A549 (cell line): ENCODE data around the gene NGRN. TPM values are rescaled to one million over a fixed set of nuclear protein-coding genes. Genes with fewer than 3 reads are reported as not detected.

ENCODE experiments used
- ATAC-seq, 2 experiments: fragments of 200-7000 bp in 1 of 2; fragments of >200 bp in 1 of 2; cut with Nextera tagmentation in 1 of 2; cut with Tn5 transposase in 1 of 2; 3 replicates each; pipeline versions ENCODE4 v1.8.0 to v1.9.1; 2018 to 2020; ENCODE audit warnings: mild to moderate bottlenecking in 1 of 2, moderate library complexity in 1 of 2
- CTCF ChIA-PET: fragments of 300-600 bp; sonication (Branson Sonifier 250); formaldehyde crosslinking; extraction: SDS; loops from one replicate; lab custom pipeline; 2021; ENCODE audit warnings: antibody characterized with exemption, inconsistent platforms; lab: Yijun Ruan, JAX
- POLR2A ChIA-PET: fragments of 350-600 bp; formaldehyde crosslinking; extraction: SDS; loops from one replicate; lab custom pipeline; 2021; ENCODE audit warnings: antibody characterized with exemption, inconsistent platforms; lab: Yijun Ruan, JAX
- DNase-seq, 2 experiments: peaks; one replicate each; pipeline versions ENCODE4 v3.0.0 to v3.0.0-alpha.2; 2011 to 2016; ENCODE audit warnings: low read depth in 1 of 2, low spot score in 1 of 2
- FAIRE-seq: peaks from 2 replicates; lab custom pipeline; 2011; peaks lifted over from hg19 to GRCh38; lab: Jason Lieb, UNC
- H3K27ac ChIP-seq, 2 experiments: fragments of >200 bp; sonication (Bioruptor Twin); formaldehyde crosslinking; 3 replicates each; pipeline ENCODE4 v1.5.1; 2016 to 2017
- H3K4me1 ChIP-seq: fragments of >200 bp; sonication (Bioruptor Twin); formaldehyde crosslinking; 3 replicates; pipeline ENCODE4 v1.6.1; 2016
- H3K4me2 ChIP-seq: fragments of >200 bp; sonication (Bioruptor Twin); formaldehyde crosslinking; 3 replicates; pipeline ENCODE4 v1.6.1; 2016
- H3K4me3 ChIP-seq: fragments of >200 bp; sonication (Bioruptor Twin); formaldehyde crosslinking; 3 replicates; pipeline ENCODE4 v1.5.1; 2016
- H3K9me3 ChIP-seq: fragments of >200 bp; sonication (Bioruptor Twin); formaldehyde crosslinking; 3 replicates; pipeline ENCODE4 v1.6.1; 2016
- CTCF ChIP-seq: fragments of >200 bp; sonication (Bioruptor Twin); formaldehyde crosslinking; IDR thresholded peaks from 3 replicates; pipeline ENCODE4 v1.5.1; 2016
- ELK1 ChIP-seq: fragments of 150-350 bp; IDR thresholded peaks from 2 replicates; pipeline ENCODE4 v1.6.1; 2014; ENCODE audit warnings: low read depth, mild to moderate bottlenecking, low read length
- EP300 ChIP-seq, 2 experiments: fragments of >200 bp; sonication (Bioruptor Twin); formaldehyde crosslinking; IDR thresholded peaks; 2 replicates in 1 of 2; 3 replicates in 1 of 2; pipeline ENCODE4 v1.6.1; 2016 to 2017
- HES2 ChIP-seq: fragments of >200 bp; sonication (Bioruptor Twin); formaldehyde crosslinking; IDR thresholded peaks from 2 replicates; pipeline ENCODE4 v1.6.1; 2016
- HEYL ChIP-seq: fragments of 250-450 bp; sonication (Bioruptor Pico); IDR thresholded peaks from 2 replicates; pipeline ENCODE4 v1.8.0; 2021; ENCODE audit warnings: mild to moderate bottlenecking, moderate library complexity
- HOXB13 ChIP-seq: fragments of 250-450 bp; sonication (Bioruptor Pico); IDR thresholded peaks from 2 replicates; pipeline ENCODE4 v1.5.0; 2020; ENCODE audit warnings: low read depth, mild to moderate bottlenecking, moderate library complexity
- JUNB ChIP-seq: fragments of >200 bp; sonication (Bioruptor Twin); formaldehyde crosslinking; IDR thresholded peaks from 2 replicates; pipeline ENCODE4 v1.6.1; 2016
- KDM1A ChIP-seq: fragments of 200-600 bp; sonication (generic); IDR thresholded peaks from 2 replicates; pipeline ENCODE4 v1.6.1; 2016; ENCODE audit warnings: low read depth, mild to moderate bottlenecking
- KDM5A ChIP-seq: fragments of 200-600 bp; sonication (generic); IDR thresholded peaks from 2 replicates; pipeline ENCODE4 v1.6.1; 2016; ENCODE audit warnings: antibody characterized with exemption, mild to moderate bottlenecking
- MAX ChIP-seq: IDR thresholded peaks from 2 replicates; pipeline ENCODE4 v1.6.1; 2012
- MAZ ChIP-seq: fragments of 150-350 bp; IDR thresholded peaks from 2 replicates; pipeline ENCODE4 v1.6.1; 2014; ENCODE audit warnings: antibody characterized with exemption, low read depth, low read length, borderline replicate concordance
- NR3C1 ChIP-seq: fragments of >200 bp; sonication (Bioruptor Twin); formaldehyde crosslinking; IDR thresholded peaks from 3 replicates; pipeline ENCODE4 v1.6.1; 2017
- POLR2A ChIP-seq: IDR thresholded peaks from 2 replicates; pipeline ENCODE4 v1.6.1; 2012; ENCODE audit warnings: mild to moderate bottlenecking, low read length
- RAD21 ChIP-seq, 2 experiments: fragments of >200 bp in 1 of 2; sonication (Bioruptor Twin) in 1 of 2; formaldehyde crosslinking in 1 of 2; IDR thresholded peaks in 1 of 2; conservative IDR thresholded peaks in 1 of 2; 2 replicates in 1 of 2; 3 replicates in 1 of 2; pipeline ENCODE4 v1.6.1; 2012 to 2018; ENCODE audit warnings: inconsistent platforms in 1 of 2
- RARB ChIP-seq: fragments of 250-450 bp; sonication (Bioruptor Pico); IDR thresholded peaks from 2 replicates; pipeline ENCODE4 v1.8.0; 2021; ENCODE audit warnings: mild to moderate bottlenecking, moderate library complexity
- REST ChIP-seq: fragments of 200-600 bp; sonication (generic); IDR thresholded peaks from 2 replicates; pipeline ENCODE4 v1.6.1; 2016; ENCODE audit warnings: antibody characterized with exemption, mild to moderate bottlenecking, moderate library complexity
- SREBF2 ChIP-seq: fragments of 450-650 bp; IDR thresholded peaks from 2 replicates; pipeline ENCODE4 v1.6.1; 2014; ENCODE audit warnings: mild to moderate bottlenecking, moderate library complexity
- TP53 ChIP-seq: fragments of 250-450 bp; sonication (Bioruptor Pico); IDR thresholded peaks from 2 replicates; pipeline ENCODE4 v1.5.0; 2021; ENCODE audit warnings: mild to moderate bottlenecking, moderate library complexity
- USF2 ChIP-seq: fragments of 450-650 bp; IDR thresholded peaks from 2 replicates; pipeline ENCODE4 v1.6.1; 2014; ENCODE audit warnings: antibody characterized with exemption
- ZC3H11A ChIP-seq: fragments of 450-650 bp; IDR thresholded peaks from 2 replicates; pipeline ENCODE4 v1.6.1; 2014; ENCODE audit warnings: antibody characterized with exemption, mild to moderate bottlenecking
- ZSCAN20 ChIP-seq: fragments of 250-450 bp; sonication (Bioruptor Pico); IDR thresholded peaks from 2 replicates; pipeline ENCODE4 v1.8.0; 2022; ENCODE audit warnings: mild to moderate bottlenecking, moderate library complexity
- WGBS: methylation state at CpG from one replicate; pipeline ENCODE4 v1.1.6; 2017; ENCODE audit errors: missing lambda C conversion rate; 5-methylcytosine and 5-hydroxymethylcytosine counted together
- polyA plus RNA-seq, 4 experiments: library from polyadenylated mRNA; depleted of rRNA in 3 of 4; stranded (reverse); fragments of >200 nt; fragmentation: RNase III in 1 of 4; extraction: RNeasy Plus Mini Kit Qiagen cat#74134 plus additional on column Dnase treatment in 1 of 4; gene quantifications; 2 replicates in 3 of 4; 3 replicates in 1 of 4; pipeline ENCODE4 v1.2.3, GENCODE V29; 2011 to 2017

NGRN gene
- polyA plus RNA-seq, 2 of the 4 experiments (the other 2 are of a cell fraction), result 83.2 to 159 TPM

- TF ChIP-seq HES2 (no peak), ZC3H11A (no peak), POLR2A (no peak), MAX (no peak), RARB (CRISPR knock-in tag) (no peak), TP53 (no peak), ZSCAN20 (no peak), CTCF (no peak), JUNB (no peak), EP300 (IDR thresholded peaks at IDR 0.05) (no peak), USF2 (no peak), HEYL (no peak), KDM1A (no peak), ELK1 (no peak), REST (no peak)
- peaks cover 25% of the 10 kb centered on the region for H3K4me1 ChIP-seq
- ATAC-seq (no peak), FAIRE-seq (no peak), DNase-seq (no peak)
- H3K9me3 ChIP-seq, result no peaks in the 10 kb centered on the region
- 92% methylated on average over 22 of the region's 22 CpGs for WGBS
- no peak overlapping the region for H3K27ac ChIP-seq
- H3K4me3 ChIP-seq, result no peak overlapping the region
- ChIA-PET CTCF (interaction anchor here (0.6 to 36.4 kb wide), 10 partner anchors 8 to 176 kb away, joined by 3 to 732 read pairs (median 66); partner anchors contain the start of genes CIB1, GDPGP1, SEMA4B and TTLL13), POLR2A (interaction anchor here (2.3 kb wide), 1 partner anchor 10 kb away, joined by 5 read pairs; the partner anchor contains the start of genes CIB1 and GDPGP1)
- H3K4me2 ChIP-seq, result no peak overlapping the region
These were observed 41.9 kb upstream of the NGRN start for GRCh38 chr15:90223441-90224165.

GRCh38 chr15:90225047-90225446 is 40.4 kb upstream of the NGRN start:
- TF ChIP-seq USF2 (no peak), NR3C1 (no peak), KDM5A (no peak), ZSCAN20 (no peak), HEYL (no peak), MAZ (no peak), SREBF2 (no peak), RAD21 (conservative IDR thresholded peaks at IDR 0.05 in 1 of 2, IDR thresholded peaks at IDR 0.05 in 1 of 2) (no peak), HOXB13 (no peak)
- no peak overlapping the region for H3K4me3 ChIP-seq
- H3K9me3 ChIP-seq, result no peaks in the 10 kb centered on the region
- H3K4me2 ChIP-seq, result no peak overlapping the region
- no peak for FAIRE-seq
- no peak for DNase-seq
- peaks cover 14% of the 10 kb centered on the region for H3K4me1 ChIP-seq
- ChIA-PET POLR2A (no interaction called here), CTCF (interaction anchor here (0.8 to 36.4 kb wide), 5 partner anchors 8 to 465 kb away, joined by 3 to 732 read pairs (median 7); no protein-coding TSS in a partner anchor)
- H3K27ac ChIP-seq, result no peak overlapping the region
- ATAC-seq, result no peak
- WGBS, result 92% methylated on average over 17 of the region's 17 CpGs
